ENCODE data around the gene TMEM120A.

The TMEM120A gene

DNA sequence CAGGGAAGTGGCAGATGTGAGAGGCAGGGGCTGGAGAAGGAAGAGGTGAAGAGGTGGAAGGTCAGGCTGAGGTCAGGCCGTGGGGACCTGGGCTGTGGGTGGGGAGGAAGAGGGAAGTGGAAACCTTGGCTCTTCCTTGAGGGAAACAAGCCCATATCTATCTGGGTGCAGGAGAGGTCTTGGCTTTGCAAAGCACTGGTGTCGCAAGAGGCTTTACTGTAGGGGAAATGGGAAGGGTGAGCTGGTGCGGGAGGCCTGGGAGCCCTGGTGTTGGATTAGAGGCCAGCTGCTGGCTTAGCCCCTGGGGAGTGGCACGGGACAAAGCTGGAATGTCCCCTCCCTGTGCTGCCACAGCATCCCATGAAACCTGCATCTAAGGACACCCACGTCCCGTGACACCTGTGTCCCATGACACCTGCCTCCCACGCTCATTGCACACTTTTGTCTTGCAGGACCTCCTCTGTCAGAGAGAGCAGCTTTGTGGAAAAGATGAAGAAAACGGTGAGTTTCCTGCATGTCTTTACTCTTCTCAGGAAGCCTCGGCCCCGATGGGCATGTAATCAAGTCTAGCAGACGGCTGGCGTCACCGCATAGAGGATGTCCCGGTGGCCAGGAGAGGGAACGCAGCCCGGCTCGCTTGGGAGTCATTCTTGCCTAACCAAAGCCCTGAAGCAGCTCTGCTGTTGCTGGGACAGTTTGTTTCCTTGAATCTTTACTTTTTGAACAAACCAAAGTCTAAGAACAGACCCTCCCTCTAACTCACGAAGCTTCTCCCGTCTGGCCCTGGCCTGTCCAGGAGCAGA is 22.2 kb downstream of the TMEM120A start:
- Histone ChIP-seq H3K4me1 (ENCODE audit: control insufficient read depth, low read depth, low read length) (no peaks in the 10 kb centered on the region), H3K4me3 (ENCODE audit: low read length) (no peak overlapping the region), H3K36me3 (ENCODE audit: control insufficient read depth, low read depth, low read length) (peaks cover 6% of the 10 kb centered on the region), H3K27me3 (ENCODE audit: control insufficient read depth, insufficient read depth, low read length) (no peaks in the 10 kb centered on the region), H3K9ac (ENCODE audit: low read length) (no peak overlapping the region), H3K9me3 (ENCODE audit: control insufficient read depth, low read depth, low read length) (no peaks in the 10 kb centered on the region), H3K27ac (ENCODE audit: low read length) (no peak overlapping the region)

DNA sequence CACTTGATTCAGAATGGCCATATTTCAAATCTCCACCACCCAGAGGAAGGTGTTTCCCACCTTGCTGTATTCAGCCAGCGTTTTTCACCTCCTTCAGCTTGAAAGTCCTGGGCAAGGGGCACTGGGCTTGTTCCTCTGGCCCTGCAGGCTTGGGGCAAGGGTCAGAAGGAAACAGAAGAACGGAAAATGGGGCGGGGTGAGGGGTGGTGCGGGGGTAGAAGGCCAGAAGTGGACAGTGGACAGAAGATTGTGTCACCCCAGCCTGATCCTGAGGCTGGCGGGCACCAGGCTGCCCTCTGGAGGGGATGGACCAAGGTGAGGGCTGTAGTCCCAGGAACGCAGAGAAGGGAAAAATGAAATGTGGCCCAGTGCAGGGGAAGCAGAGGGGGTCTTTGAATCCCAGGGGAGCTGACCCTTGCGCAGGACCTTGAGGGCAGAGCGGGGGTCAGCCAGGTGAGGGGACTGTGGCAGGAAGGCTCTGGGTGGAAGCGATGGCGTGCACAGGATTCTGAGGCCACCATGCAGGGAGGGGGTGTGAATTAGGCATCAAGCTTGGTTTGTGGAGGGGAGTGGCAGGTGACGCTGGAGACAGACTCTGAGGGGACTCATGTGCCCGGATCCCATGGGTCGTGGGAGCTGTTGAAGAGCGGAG is 23.0 kb downstream of the TMEM120A start:
- Histone ChIP-seq H3K9me3 (ENCODE audit: control insufficient read depth, low read depth, low read length) (no peaks in the 10 kb centered on the region), H3K27me3 (ENCODE audit: control insufficient read depth, insufficient read depth, low read length) (no peaks in the 10 kb centered on the region), H3K9ac (ENCODE audit: low read length) (no peak overlapping the region), H3K4me3 (ENCODE audit: low read length) (no peak overlapping the region), H3K27ac (ENCODE audit: low read length) (no peak overlapping the region), H3K36me3 (ENCODE audit: control insufficient read depth, low read depth, low read length) (peaks cover 6% of the 10 kb centered on the region), H3K4me1 (ENCODE audit: control insufficient read depth, low read depth, low read length) (no peaks in the 10 kb centered on the region)

DNA sequence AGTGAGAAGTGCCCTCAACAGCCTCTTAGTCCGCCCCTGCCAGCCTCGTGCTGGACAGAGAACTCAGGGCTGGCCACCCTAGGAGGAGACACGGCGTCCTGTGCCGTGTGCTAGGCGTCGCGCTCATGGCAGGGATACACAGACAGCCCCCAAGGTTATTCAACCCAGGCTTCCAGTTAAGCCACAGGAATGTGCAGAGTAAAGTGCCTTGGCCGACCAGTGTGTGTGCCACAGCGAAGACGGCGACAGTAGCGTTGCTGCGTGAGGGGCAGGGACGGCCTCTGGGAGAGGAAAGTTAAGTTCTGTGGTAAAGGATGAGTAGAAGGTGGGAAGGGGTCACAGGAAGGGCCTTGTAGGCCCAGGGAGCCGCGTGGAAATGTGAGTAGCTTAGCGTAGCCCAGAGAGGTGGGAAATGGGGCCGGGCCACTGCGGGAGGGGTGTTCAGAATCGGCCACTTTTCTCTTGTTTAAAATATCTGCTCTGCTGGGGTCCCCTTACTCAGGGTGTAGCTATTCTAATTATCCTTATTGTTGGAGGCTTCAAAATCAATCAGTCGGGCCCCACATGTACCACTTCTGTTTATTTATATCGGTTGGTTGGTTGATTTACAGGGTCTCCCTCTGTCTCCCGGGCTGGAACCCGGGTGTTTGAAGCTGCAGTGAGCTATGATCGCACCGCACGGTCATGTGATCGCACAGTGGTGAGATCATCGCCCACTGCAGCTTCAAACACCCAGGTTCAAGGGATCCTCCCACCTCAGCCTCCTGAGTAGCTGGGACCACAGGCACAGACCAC is 24.5 kb downstream of the TMEM120A start:
- no peak overlapping the region for H3K27ac ChIP-seq (ENCODE audit: low read length)
- H3K36me3 ChIP-seq (ENCODE audit: control insufficient read depth, low read depth, low read length) = peaks cover 3% of the 10 kb centered on the region
- H3K4me1 ChIP-seq (ENCODE audit: control insufficient read depth, low read depth, low read length) = no peaks in the 10 kb centered on the region
- H3K9me3 ChIP-seq (ENCODE audit: control insufficient read depth, low read depth, low read length) = no peaks in the 10 kb centered on the region
- no peaks in the 10 kb centered on the region for H3K27me3 ChIP-seq (ENCODE audit: control insufficient read depth, insufficient read depth, low read length)
- no peak overlapping the region for H3K9ac ChIP-seq (ENCODE audit: low read length)
- no peak overlapping the region for H3K4me3 ChIP-seq (ENCODE audit: low read length)

DNA sequence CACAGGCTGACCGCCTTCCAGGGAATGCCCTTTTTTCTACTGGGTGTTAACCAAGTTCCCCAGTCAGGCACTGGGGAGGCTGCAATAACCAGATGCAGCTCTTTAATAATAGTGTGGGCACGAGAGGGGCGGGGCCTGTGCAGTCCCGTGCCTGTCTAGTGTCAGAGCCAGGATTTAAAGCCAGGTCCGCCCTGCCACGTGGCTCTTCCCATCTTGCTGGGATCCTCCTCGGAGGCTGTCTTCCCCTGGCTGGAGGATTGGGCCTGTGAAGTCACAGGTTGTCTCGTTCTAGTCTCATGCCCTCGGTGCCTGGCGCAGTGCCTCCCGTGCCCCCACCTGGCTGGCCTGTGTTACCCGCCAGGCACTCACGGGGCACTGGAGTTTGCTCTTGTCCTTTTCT is 25.2 kb downstream of the TMEM120A start:
- Histone ChIP-seq H3K4me1 (ENCODE audit: control insufficient read depth, low read depth, low read length) (no peaks in the 10 kb centered on the region), H3K4me3 (ENCODE audit: low read length) (no peak overlapping the region), H3K27me3 (ENCODE audit: control insufficient read depth, insufficient read depth, low read length) (no peaks in the 10 kb centered on the region), H3K36me3 (ENCODE audit: control insufficient read depth, low read depth, low read length) (peaks cover 3% of the 10 kb centered on the region), H3K27ac (ENCODE audit: low read length) (no peak overlapping the region), H3K9me3 (ENCODE audit: control insufficient read depth, low read depth, low read length) (no peaks in the 10 kb centered on the region), H3K9ac (ENCODE audit: low read length) (no peak overlapping the region)

DNA sequence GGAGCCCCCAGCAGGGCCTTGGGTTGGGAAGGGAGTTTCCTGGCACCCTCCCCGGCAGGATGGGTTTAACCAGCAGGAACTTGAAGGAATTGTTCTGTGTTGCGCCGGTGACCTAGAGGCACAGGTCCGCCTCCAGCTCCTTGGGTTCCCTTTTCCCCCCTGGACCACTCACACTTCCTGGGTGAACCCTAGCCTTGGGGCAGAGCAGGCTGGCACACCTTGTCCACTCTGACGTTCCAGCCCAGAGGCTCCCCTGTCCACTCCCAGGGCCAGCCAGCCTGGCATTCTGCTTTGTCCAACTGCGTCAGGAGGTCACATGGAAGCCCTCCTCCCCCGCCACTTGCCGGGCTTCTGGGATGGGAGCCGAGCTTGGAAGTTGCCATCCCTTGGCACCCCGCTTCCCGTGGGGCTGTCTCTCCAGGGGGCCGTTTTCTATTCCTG is 25.8 kb downstream of the TMEM120A start:
- Histone ChIP-seq H3K36me3 (ENCODE audit: control insufficient read depth, low read depth, low read length) (no peaks in the 10 kb centered on the region), H3K9ac (ENCODE audit: low read length) (no peak overlapping the region), H3K4me3 (ENCODE audit: low read length) (no peak overlapping the region), H3K27me3 (ENCODE audit: control insufficient read depth, insufficient read depth, low read length) (no peaks in the 10 kb centered on the region), H3K4me1 (ENCODE audit: control insufficient read depth, low read depth, low read length) (no peaks in the 10 kb centered on the region), H3K9me3 (ENCODE audit: control insufficient read depth, low read depth, low read length) (no peaks in the 10 kb centered on the region), H3K27ac (ENCODE audit: low read length) (no peak overlapping the region)

DNA sequence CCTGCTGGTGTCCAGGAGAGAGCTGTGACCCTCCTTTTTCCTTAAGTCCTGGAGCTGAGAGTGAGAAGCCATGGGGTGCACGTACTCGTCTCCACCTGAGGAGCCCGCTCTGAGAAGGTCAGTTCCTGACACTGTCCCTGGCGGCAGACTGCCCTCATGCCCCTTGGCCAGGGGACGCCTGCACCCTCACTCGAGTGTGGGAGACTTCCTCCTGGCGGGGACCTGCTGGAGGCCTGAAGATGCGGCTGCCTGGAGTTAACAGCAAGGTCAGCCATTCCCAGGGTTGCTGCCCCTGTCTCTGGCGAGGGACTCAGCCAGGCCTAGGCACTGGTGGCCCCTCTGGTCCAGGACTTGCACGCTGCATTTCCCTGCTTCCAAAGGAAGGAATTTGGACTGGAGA is 26.4 kb downstream of the TMEM120A start:
- Histone ChIP-seq H3K4me1 (ENCODE audit: control insufficient read depth, low read depth, low read length) (no peaks in the 10 kb centered on the region), H3K27ac (ENCODE audit: low read length) (no peak overlapping the region), H3K9me3 (ENCODE audit: control insufficient read depth, low read depth, low read length) (no peaks in the 10 kb centered on the region), H3K4me3 (ENCODE audit: low read length) (no peak overlapping the region), H3K27me3 (ENCODE audit: control insufficient read depth, insufficient read depth, low read length) (no peaks in the 10 kb centered on the region), H3K9ac (ENCODE audit: low read length) (no peak overlapping the region), H3K36me3 (ENCODE audit: control insufficient read depth, low read depth, low read length) (no peaks in the 10 kb centered on the region)

DNA sequence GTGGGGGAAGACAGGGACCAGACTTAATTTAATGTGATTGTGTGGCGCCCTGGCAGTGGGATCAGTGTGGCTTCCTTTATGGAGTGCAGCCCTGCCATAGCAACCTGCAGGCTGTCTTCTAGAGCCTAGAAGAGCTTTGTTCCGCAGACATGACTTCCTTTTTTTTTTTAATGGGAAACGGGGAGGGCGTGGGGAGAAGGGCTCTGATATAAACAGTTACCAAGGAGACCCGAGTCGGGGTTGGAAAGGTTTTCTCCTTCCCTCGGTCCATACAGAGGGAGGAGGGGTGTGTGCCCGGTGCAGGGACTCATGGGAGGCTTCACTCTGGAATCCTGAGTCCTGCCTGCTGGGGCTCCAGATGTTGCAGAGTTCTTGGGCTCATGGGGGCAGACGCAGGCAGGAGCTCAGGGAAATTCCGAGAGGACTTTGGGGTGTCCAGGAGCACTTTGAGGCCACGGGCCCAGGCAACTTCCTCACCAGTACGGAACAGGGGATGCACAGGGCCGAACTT is 26.9 kb downstream of the TMEM120A start:
- no peaks in the 10 kb centered on the region for H3K9me3 ChIP-seq (ENCODE audit: control insufficient read depth, low read depth, low read length)
- no peak overlapping the region for H3K9ac ChIP-seq (ENCODE audit: low read length)
- no peak overlapping the region for H3K27ac ChIP-seq (ENCODE audit: low read length)
- H3K27me3 ChIP-seq (ENCODE audit: control insufficient read depth, insufficient read depth, low read length) = no peaks in the 10 kb centered on the region
- no peak overlapping the region for H3K4me3 ChIP-seq (ENCODE audit: low read length)
- no peaks in the 10 kb centered on the region for H3K4me1 ChIP-seq (ENCODE audit: control insufficient read depth, low read depth, low read length)
- peaks cover 2% of the 10 kb centered on the region for H3K36me3 ChIP-seq (ENCODE audit: control insufficient read depth, low read depth, low read length)

DNA sequence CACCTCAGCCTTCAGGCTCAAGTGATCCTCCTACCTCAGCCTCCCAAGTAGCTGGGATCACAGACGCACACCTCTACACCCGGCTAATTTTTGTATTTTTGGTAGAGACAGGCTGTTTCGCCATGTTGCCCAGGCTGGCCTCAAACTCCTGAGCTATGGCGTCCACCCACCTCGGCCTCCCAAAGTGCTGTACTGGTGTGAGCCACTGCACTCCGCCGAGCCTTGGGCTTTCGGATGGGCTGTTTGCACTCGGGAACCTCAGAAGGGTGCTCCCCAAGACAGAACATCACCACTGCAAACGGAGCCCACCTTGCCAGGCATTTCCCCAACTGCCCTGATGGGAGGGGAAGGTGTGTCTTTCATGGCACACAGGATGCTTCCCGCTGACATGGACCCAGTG is 27.3 kb downstream of the TMEM120A start:
- H3K36me3 ChIP-seq (ENCODE audit: control insufficient read depth, low read depth, low read length) = peaks cover 2% of the 10 kb centered on the region
- H3K4me3 ChIP-seq (ENCODE audit: low read length) = no peak overlapping the region
- H3K27ac ChIP-seq (ENCODE audit: low read length) = no peak overlapping the region
- H3K9me3 ChIP-seq (ENCODE audit: control insufficient read depth, low read depth, low read length) = no peaks in the 10 kb centered on the region
- no peaks in the 10 kb centered on the region for H3K27me3 ChIP-seq (ENCODE audit: control insufficient read depth, insufficient read depth, low read length)
- no peak overlapping the region for H3K9ac ChIP-seq (ENCODE audit: low read length)
- no peaks in the 10 kb centered on the region for H3K4me1 ChIP-seq (ENCODE audit: control insufficient read depth, low read depth, low read length)

DNA sequence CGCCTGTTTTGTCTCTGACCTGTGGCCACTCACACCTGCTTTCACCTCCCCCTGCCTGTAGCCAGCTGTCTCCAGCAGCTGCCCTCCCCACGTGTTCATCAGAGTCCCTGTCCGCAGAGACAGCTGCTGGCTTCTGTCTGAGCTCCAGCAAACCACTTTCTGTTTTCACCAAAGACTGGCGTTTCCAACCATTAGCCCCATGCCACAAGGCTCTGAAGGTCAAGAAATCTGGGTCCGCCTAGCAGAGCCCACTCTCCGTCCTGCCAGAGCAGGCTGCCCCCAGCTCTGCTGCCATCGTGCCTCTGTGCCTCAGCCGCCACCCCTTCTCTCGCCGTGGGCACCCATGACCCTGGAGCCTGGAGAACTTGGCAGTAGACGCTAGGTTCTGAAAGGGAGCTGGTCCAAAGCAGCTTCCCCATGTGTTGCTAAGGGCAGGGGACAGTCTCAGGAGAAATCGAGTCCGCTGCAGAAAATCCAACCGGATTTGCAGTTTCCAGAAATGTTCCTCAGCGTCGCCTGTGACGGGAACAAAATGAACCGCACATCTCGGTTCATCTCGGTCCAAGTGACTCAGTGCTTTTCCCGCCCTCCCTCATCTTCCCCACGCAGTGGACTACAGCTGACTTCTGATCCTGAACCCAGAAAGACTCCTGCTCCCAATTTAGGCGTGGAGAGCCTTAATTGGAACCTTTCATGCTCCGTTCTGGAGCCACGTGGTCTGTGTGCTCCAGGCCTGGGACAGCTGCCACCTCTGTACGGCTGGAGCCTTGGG is 28.0 kb downstream of the TMEM120A start:
- Histone ChIP-seq H3K36me3 (ENCODE audit: control insufficient read depth, low read depth, low read length) (peaks cover 2% of the 10 kb centered on the region), H3K4me3 (ENCODE audit: low read length) (no peak overlapping the region), H3K27me3 (ENCODE audit: control insufficient read depth, insufficient read depth, low read length) (no peaks in the 10 kb centered on the region), H3K4me1 (ENCODE audit: control insufficient read depth, low read depth, low read length) (no peaks in the 10 kb centered on the region), H3K9me3 (ENCODE audit: control insufficient read depth, low read depth, low read length) (no peaks in the 10 kb centered on the region), H3K9ac (ENCODE audit: low read length) (no peak overlapping the region), H3K27ac (ENCODE audit: low read length) (no peak overlapping the region)

DNA sequence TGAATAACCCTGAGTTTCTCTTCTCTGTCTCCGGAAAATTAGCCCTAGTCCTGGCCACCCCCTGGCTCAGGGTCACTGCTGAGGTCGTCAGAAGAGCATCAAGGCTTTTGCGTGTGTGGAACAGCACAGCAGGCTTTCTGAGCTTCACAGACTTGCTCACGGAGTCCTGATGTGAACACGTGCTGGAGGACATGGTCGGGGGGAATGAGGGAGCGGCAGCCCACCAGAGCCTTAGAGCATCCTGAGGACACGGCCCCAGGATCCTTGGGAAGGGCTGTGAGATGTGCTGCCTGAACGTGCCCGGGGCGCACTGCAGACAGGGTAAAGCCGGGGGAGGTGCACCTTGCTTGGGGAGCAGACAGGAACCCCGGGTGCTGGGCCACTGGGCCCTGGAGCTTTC is 28.8 kb downstream of the TMEM120A start:
- peaks cover 2% of the 10 kb centered on the region for H3K36me3 ChIP-seq (ENCODE audit: control insufficient read depth, low read depth, low read length)
- no peak overlapping the region for H3K27ac ChIP-seq (ENCODE audit: low read length)
- H3K9me3 ChIP-seq (ENCODE audit: control insufficient read depth, low read depth, low read length) = no peaks in the 10 kb centered on the region
- no peaks in the 10 kb centered on the region for H3K27me3 ChIP-seq (ENCODE audit: control insufficient read depth, insufficient read depth, low read length)
- no peak overlapping the region for H3K4me3 ChIP-seq (ENCODE audit: low read length)
- H3K4me1 ChIP-seq (ENCODE audit: control insufficient read depth, low read depth, low read length) = no peaks in the 10 kb centered on the region
- H3K9ac ChIP-seq (ENCODE audit: low read length) = no peak overlapping the region
